Measurements from ENCODE around the gene SLC7A6OS. TPM values are rescaled to one million over a fixed set of nuclear protein-coding genes. Genes with fewer than 3 reads are reported as not detected.

Gene SLC7A6OS
- total RNA-seq, 1 experiment from 2014 or later: 16.0 TPM

DNA sequence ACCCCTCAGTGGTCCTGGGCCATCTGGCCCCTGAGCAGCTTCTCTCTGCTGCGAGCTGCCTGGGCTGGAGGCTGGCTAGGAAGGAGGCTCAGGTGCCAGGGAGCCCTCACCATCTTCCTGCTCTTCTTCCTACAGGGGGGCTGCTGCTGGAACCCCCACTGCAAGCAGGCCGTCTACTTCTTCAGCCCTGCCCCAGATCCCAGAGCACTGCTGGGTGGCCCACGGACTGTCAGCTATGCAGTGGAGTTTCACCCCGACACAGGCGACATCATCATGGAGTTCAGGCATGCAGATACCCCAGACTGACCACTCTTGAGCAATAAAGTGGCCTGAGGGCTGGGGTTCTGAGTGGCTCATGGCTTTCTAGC lies 46.2 kb upstream of the SLC7A6OS start:
- no peak for DNase-seq (ENCODE audit: low read depth, low spot score)
- Histone ChIP-seq H3K9me3 (ENCODE audit: control insufficient read depth, insufficient read depth, low read depth, low read length) (no peaks in the 10 kb centered on the region), H3K27ac (ENCODE audit: low read length) (no peak overlapping the region), H3K36me3 (ENCODE audit: control insufficient read depth, insufficient read depth, low read length) (no peaks in the 10 kb centered on the region), H3K4me3 (ENCODE audit: low read depth in 2 of 2, low read length in 2 of 2) (no peak overlapping the region), H3K27me3 (ENCODE audit: control insufficient read depth, insufficient read depth, low read length) (no peaks in the 10 kb centered on the region), H3K4me1 (ENCODE audit: control insufficient read depth, insufficient read depth, low read length) (no peaks in the 10 kb centered on the region)
- in situ Hi-C loops (cut with HindIII; ENCODE audit: low pct_unique_long_range_greater_than_20kb, low sequenced_read_pairs) (no loop called here), intact Hi-C loops (cut with micrococcal nuclease; ENCODE audit: unreplicated experiment) (no loop called here)
- ATAC-seq: no peak
- TF ChIP-seq, protein P1, sequence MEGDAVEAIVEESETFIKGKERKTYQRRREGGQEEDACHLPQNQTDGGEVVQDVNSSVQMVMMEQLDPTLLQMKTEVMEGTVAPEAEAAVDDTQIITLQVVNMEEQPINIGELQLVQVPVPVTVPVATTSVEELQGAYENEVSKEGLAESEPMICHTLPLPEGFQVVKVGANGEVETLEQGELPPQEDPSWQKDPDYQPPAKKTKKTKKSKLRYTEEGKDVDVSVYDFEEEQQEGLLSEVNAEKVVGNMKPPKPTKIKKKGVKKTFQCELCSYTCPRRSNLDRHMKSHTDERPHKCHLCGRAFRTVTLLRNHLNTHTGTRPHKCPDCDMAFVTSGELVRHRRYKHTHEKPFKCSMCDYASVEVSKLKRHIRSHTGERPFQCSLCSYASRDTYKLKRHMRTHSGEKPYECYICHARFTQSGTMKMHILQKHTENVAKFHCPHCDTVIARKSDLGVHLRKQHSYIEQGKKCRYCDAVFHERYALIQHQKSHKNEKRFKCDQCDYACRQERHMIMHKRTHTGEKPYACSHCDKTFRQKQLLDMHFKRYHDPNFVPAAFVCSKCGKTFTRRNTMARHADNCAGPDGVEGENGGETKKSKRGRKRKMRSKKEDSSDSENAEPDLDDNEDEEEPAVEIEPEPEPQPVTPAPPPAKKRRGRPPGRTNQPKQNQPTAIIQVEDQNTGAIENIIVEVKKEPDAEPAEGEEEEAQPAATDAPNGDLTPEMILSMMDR (IDR thresholded peaks at IDR 0.05): no peak
- TF ChIP-seq SIN3A (IDR thresholded peaks at IDR 0.05; ENCODE audit: borderline replicate concordance, insufficient read depth, low read depth, low read length) (no peak), TCF7L2 (IDR thresholded peaks at IDR 0.05; ENCODE audit: low read depth, low read length) (no peak), POLR2AphosphoS5 (IDR thresholded peaks at IDR 0.05; ENCODE audit: low read depth, low read length) (no peak)
- TF ChIP-seq, protein P2, sequence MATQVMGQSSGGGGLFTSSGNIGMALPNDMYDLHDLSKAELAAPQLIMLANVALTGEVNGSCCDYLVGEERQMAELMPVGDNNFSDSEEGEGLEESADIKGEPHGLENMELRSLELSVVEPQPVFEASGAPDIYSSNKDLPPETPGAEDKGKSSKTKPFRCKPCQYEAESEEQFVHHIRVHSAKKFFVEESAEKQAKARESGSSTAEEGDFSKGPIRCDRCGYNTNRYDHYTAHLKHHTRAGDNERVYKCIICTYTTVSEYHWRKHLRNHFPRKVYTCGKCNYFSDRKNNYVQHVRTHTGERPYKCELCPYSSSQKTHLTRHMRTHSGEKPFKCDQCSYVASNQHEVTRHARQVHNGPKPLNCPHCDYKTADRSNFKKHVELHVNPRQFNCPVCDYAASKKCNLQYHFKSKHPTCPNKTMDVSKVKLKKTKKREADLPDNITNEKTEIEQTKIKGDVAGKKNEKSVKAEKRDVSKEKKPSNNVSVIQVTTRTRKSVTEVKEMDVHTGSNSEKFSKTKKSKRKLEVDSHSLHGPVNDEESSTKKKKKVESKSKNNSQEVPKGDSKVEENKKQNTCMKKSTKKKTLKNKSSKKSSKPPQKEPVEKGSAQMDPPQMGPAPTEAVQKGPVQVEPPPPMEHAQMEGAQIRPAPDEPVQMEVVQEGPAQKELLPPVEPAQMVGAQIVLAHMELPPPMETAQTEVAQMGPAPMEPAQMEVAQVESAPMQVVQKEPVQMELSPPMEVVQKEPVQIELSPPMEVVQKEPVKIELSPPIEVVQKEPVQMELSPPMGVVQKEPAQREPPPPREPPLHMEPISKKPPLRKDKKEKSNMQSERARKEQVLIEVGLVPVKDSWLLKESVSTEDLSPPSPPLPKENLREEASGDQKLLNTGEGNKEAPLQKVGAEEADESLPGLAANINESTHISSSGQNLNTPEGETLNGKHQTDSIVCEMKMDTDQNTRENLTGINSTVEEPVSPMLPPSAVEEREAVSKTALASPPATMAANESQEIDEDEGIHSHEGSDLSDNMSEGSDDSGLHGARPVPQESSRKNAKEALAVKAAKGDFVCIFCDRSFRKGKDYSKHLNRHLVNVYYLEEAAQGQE (IDR thresholded peaks at IDR 0.05; ENCODE audit: insufficient read depth in 1 of 2, low read depth in 2 of 2, low read length in 1 of 2): no peak
- CTCF ChIA-PET: no interaction called here
- no TSS peak for BruUV-seq (replicated peaks)
- POLR2A ChIA-PET: no interaction called here

DNA sequence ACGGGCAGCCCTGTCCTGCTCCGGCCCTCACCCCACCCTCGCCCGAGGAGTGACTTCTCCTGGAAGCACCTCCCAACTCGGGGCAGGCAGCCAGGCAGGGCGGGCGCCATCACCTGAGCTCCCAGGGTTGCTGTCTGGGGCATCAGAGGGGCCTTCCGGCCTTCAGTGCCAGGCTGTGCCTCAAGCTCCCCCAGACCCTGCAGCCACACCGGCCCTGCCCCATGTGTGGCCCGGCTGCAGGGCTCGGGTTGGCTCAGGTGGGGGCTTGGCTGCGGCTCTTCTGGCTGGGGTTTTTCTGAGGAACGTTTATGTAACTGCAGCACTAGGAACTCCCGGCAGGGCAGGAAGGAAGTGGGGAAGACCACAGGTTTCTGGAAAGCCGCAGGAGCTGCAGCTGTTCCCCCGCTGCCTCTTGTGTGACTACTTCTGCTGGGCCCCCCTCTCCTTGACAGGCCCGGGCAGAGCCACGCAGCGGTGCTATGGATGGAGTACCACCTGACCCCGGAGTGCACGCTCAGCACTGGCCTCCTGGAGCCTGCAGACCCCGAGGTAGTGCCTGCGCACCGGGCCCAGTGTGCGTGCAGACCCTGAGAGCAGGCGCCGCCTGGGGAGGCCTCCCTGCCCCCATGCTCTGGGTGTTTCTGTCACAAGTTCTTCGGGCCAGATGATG lies 45.6 kb upstream of the SLC7A6OS start:
- POLR2A ChIA-PET: no interaction called here
- CTCF ChIA-PET: no interaction called here
- TF ChIP-seq, protein P2 (IDR thresholded peaks at IDR 0.05; ENCODE audit: insufficient read depth in 1 of 2, low read depth in 2 of 2, low read length in 1 of 2): no peak
- TF ChIP-seq SIN3A (IDR thresholded peaks at IDR 0.05; ENCODE audit: borderline replicate concordance, insufficient read depth, low read depth, low read length): no peak
- TF ChIP-seq, protein P1 (IDR thresholded peaks at IDR 0.05): no peak
- TF ChIP-seq POLR2AphosphoS5 (IDR thresholded peaks at IDR 0.05; ENCODE audit: low read depth, low read length): no peak
- TF ChIP-seq TCF7L2 (IDR thresholded peaks at IDR 0.05; ENCODE audit: low read depth, low read length): no peak
- intact Hi-C loops (cut with micrococcal nuclease; ENCODE audit: unreplicated experiment) (no loop called here), in situ Hi-C loops (cut with HindIII; ENCODE audit: low pct_unique_long_range_greater_than_20kb, low sequenced_read_pairs) (no loop called here)
- H3K4me3 ChIP-seq (ENCODE audit: low read depth in 2 of 2, low read length in 2 of 2): no peak overlapping the region
- ATAC-seq (no peak), DNase-seq (ENCODE audit: low read depth, low spot score) (no peak)
- BruUV-seq (replicated peaks): no TSS peak
- no peaks in the 10 kb centered on the region for H3K27me3 ChIP-seq (ENCODE audit: control insufficient read depth, insufficient read depth, low read length)
- no peaks in the 10 kb centered on the region for H3K9me3 ChIP-seq (ENCODE audit: control insufficient read depth, insufficient read depth, low read depth, low read length)
- no peaks in the 10 kb centered on the region for H3K36me3 ChIP-seq (ENCODE audit: control insufficient read depth, insufficient read depth, low read length)
- no peaks in the 10 kb centered on the region for H3K4me1 ChIP-seq (ENCODE audit: control insufficient read depth, insufficient read depth, low read length)
- H3K27ac ChIP-seq (ENCODE audit: low read length): no peak overlapping the region
